ENCODE results near the gene CCDC107. TPM values are rescaled to one million over a fixed set of nuclear protein-coding genes. Genes with fewer than 3 reads are reported as not detected.
A peak's percentile ranks its signal among the peaks of the same experiment; 100 is the strongest.

CCDC107 gene
- total RNA-seq, 1 experiment from 2014 or later, result 16.4 TPM

DNA sequence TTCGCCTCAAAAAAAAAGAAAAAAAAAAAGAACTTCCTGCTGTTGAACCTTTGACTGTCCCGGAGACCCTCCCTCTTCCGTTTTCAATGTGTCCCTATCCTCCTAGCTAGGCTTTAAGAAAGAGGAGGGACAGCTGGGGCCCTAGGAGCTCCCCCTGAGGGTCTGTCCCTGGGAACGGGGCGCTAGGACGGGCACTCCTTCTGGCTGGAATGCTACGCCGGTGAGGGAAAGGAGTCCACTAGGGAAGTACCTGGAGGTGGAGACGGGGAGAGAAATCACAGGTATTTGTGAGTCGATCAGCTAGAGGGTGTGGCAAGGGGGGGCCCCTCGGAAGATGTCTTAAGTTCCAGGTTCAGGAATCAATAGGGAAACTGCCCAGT lies 11.9 kb upstream of the CCDC107 start:
- BruUV-seq (replicated peaks), result TSS peak; percentile 50
- DNase-seq (ENCODE audit: low spot score), result no peak

GRCh38 chr9:35646533-35647265 lies 11.4 kb upstream of the CCDC107 start:
- TF ChIP-seq CTCF (conservative IDR thresholded peaks at IDR 0.05; ENCODE audit: low read depth, low read length) (peak; percentile 95), EZH2 (IDR thresholded peaks at IDR 0.05; ENCODE audit: borderline replicate concordance, low read depth, low read length, poor library complexity, severe bottlenecking) (no peak)
- peaks cover 4% of the 10 kb centered on the region for H3K4me1 ChIP-seq (ENCODE audit: insufficient read depth, low read length, poor library complexity, severe bottlenecking)
- DNase-seq (ENCODE audit: low spot score), result peak; percentile 94
- intact Hi-C loops (cut with micrococcal nuclease; ENCODE audit: unreplicated experiment), result loop anchor here (1.0 to 5.0 kb wide), 2 partner anchors 12 to 44 kb away; partner anchors contain the start of genes CCDC107 and RMRP
- H3K36me3 ChIP-seq (ENCODE audit: insufficient read depth, low read length, poor library complexity, severe bottlenecking), result no peaks in the 10 kb centered on the region
- no TSS peak for BruUV-seq (replicated peaks)
- no peaks in the 10 kb centered on the region for H3K27me3 ChIP-seq (replicated peaks; ENCODE audit: insufficient read depth, low read depth, low read length, poor library complexity)
- no peaks in the 10 kb centered on the region for H3K9me3 ChIP-seq (ENCODE audit: low read depth, low read length, poor library complexity, severe bottlenecking)
- POLR2A ChIA-PET (ENCODE audit: low non-redundant PET), result interaction anchor here (0.6 kb wide), 2 partner anchors 11 to 174 kb away, joined by 5 to 8 read pairs; partner anchors contain the start of genes CCDC107 and RMRP
- H3K27ac ChIP-seq (ENCODE audit: low read depth, low read length, poor library complexity, severe bottlenecking), result peak overlapping the region; percentile 64
- CTCF ChIA-PET, result interaction anchor here (0.5 to 1.2 kb wide), 6 partner anchors 36 to 595 kb away, joined by 3 to 5 read pairs (median 4); partner anchors contain the start of gene CREB3
- peak overlapping the region; percentile 52 for H3K4me3 ChIP-seq (ENCODE audit: low read depth, low read length, poor library complexity, severe bottlenecking)

More for the DNA sequence above, 11.9 kb upstream of the CCDC107 start:
- Histone ChIP-seq H3K4me1 (ENCODE audit: insufficient read depth, low read length, poor library complexity, severe bottlenecking) (peaks cover 4% of the 10 kb centered on the region), H3K36me3 (ENCODE audit: insufficient read depth, low read length, poor library complexity, severe bottlenecking) (no peaks in the 10 kb centered on the region), H3K9me3 (ENCODE audit: low read depth, low read length, poor library complexity, severe bottlenecking) (no peaks in the 10 kb centered on the region), H3K4me3 (ENCODE audit: low read depth, low read length, poor library complexity, severe bottlenecking) (peak overlapping the region; percentile 52), H3K27ac (ENCODE audit: low read depth, low read length, poor library complexity, severe bottlenecking) (peak overlapping the region; percentile 64), H3K27me3 (replicated peaks; ENCODE audit: insufficient read depth, low read depth, low read length, poor library complexity) (no peaks in the 10 kb centered on the region)
- ChIA-PET POLR2A (ENCODE audit: low non-redundant PET) (interaction anchor here (0.6 kb wide), 1 partner anchor 12 kb away, joined by 5 read pairs; the partner anchor contains the start of genes CCDC107 and RMRP), CTCF (interaction anchor here (0.6 to 1.2 kb wide), 4 partner anchors 35 to 180 kb away, joined by 3 to 5 read pairs (median 4); partner anchors contain the start of gene CREB3)
- TF ChIP-seq CTCF (conservative IDR thresholded peaks at IDR 0.05; ENCODE audit: low read depth, low read length) (no peak), EZH2 (IDR thresholded peaks at IDR 0.05; ENCODE audit: borderline replicate concordance, low read depth, low read length, poor library complexity, severe bottlenecking) (no peak)
- intact Hi-C loops (cut with micrococcal nuclease; ENCODE audit: unreplicated experiment), result loop anchor here (1.0 to 5.0 kb wide), 2 partner anchors 12 to 44 kb away; partner anchors contain the start of genes CCDC107 and RMRP

- H3K27ac ChIP-seq (ENCODE audit: low read depth, low read length, poor library complexity, severe bottlenecking), result no peak overlapping the region
- no peaks in the 10 kb centered on the region for H3K9me3 ChIP-seq (ENCODE audit: low read depth, low read length, poor library complexity, severe bottlenecking)
- no TSS peak for BruUV-seq (replicated peaks)
- H3K4me1 ChIP-seq (ENCODE audit: insufficient read depth, low read length, poor library complexity, severe bottlenecking), result peaks cover 4% of the 10 kb centered on the region
- no peak for TF ChIP-seq CTCF (conservative IDR thresholded peaks at IDR 0.05; ENCODE audit: low read depth, low read length)
- TF ChIP-seq EZH2 (IDR thresholded peaks at IDR 0.05; ENCODE audit: borderline replicate concordance, low read depth, low read length, poor library complexity, severe bottlenecking), result no peak
- intact Hi-C loops (cut with micrococcal nuclease; ENCODE audit: unreplicated experiment), result loop anchor here (5.0 kb wide), 1 partner anchor 47 kb away; no protein-coding TSS in a partner anchor
- ChIA-PET CTCF (no interaction called here), POLR2A (ENCODE audit: low non-redundant PET) (interaction anchor here (0.5 kb wide), 1 partner anchor 83 kb away, joined by 6 read pairs; the partner anchor contains the start of genes CREB3 and TLN1)
- no peaks in the 10 kb centered on the region for H3K36me3 ChIP-seq (ENCODE audit: insufficient read depth, low read length, poor library complexity, severe bottlenecking)
- H3K27me3 ChIP-seq (replicated peaks; ENCODE audit: insufficient read depth, low read depth, low read length, poor library complexity), result no peaks in the 10 kb centered on the region
- DNase-seq (ENCODE audit: low spot score), result no peak
- no peak overlapping the region for H3K4me3 ChIP-seq (ENCODE audit: low read depth, low read length, poor library complexity, severe bottlenecking)
Observed at GRCh38 chr9:35649431-35650340, 8.4 kb upstream of the CCDC107 start.
